Skeletal muscle tissue (tissue), 4 donors: ENCODE measurements around the gene EFNA4. TPM values are rescaled to one million over a fixed set of nuclear protein-coding genes. Genes with fewer than 3 reads are reported as not detected.
A peak's percentile ranks its signal among the peaks of the same experiment; 100 is the strongest.

ENCODE experiments used
- H3K27ac ChIP-seq: one replicate; pipeline ENCODE4 v1.7.0; 2013; ENCODE audit warnings: mild to moderate bottlenecking, low read depth, low read length, inconsistent platforms
- H3K27me3 ChIP-seq, 3 donors: one replicate each; pipeline ENCODE4 v1.7.0; 2013; ENCODE audit warnings: low read length in 3 of 3; ENCODE audit not compliant: control insufficient read depth in 3 of 3, insufficient read depth in 3 of 3
- H3K36me3 ChIP-seq, 3 donors: one replicate each; pipeline ENCODE4 v1.7.0; 2013; ENCODE audit warnings: low read length in 3 of 3; ENCODE audit not compliant: control insufficient read depth in 3 of 3, insufficient read depth in 3 of 3
- H3K4me1 ChIP-seq, 3 donors: one replicate each; pipeline ENCODE4 v1.7.0; 2013; ENCODE audit warnings: low read length in 3 of 3, mild to moderate bottlenecking in 3 of 3; ENCODE audit not compliant: control insufficient read depth in 3 of 3, insufficient read depth in 3 of 3
- H3K4me3 ChIP-seq, 3 donors: one replicate each; pipeline ENCODE4 v1.7.0; 2013; ENCODE audit warnings: low read length in 3 of 3
- H3K9ac ChIP-seq, 3 donors: one replicate each; pipeline ENCODE4 v1.7.0; 2013; ENCODE audit warnings: low read length in 3 of 3, mild to moderate bottlenecking in 3 of 3, moderate library complexity in 2 of 3, low read depth in 1 of 3
- H3K9me3 ChIP-seq, 3 donors: one replicate each; pipeline ENCODE4 v1.7.0; 2013; ENCODE audit warnings: low read length in 3 of 3; ENCODE audit not compliant: control insufficient read depth in 3 of 3
- total RNA-seq: library from RNA; depleted of rRNA; stranded (reverse); fragments of >200 nt; gene quantifications from one replicate; pipeline ENCODE4 v1.2.3, GENCODE V29; 2014
- donor health status: Osteomylitis.

The EFNA4 gene
- 3.7 TPM for total RNA-seq

DNA sequence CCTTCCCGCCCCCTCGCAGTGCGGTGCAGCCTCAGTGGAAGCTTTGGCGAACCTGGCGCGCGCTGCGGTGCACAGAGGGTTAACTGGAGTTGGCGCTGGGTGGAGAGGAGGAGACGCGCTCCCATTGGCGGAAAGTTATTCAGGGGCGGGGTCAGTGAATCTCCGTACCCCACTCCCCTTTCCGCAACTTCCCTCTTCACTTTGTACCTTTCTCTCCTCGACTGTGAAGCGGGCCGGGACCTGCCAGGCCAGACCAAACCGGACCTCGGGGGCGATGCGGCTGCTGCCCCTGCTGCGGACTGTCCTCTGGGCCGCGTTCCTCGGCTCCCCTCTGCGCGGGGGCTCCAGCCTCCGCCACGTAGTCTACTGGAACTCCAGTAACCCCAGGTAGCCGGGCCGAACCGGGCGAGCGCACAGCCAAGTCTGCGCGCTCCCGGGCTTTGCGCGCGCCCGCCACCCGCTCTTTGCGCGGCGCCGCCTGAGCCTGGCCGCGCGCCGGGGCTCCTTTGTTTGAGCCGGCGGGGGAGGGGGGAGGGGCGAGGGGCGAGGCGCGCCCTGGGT, at the start of gene EFNA4:
Gene EFNA4, plus strand, starts transcription at position 191 of the 561 bp plus-strand sequence. Its CDS starts 84 bp downstream, at position 275.
- Histone ChIP-seq H3K27ac (peak within 1 kb of the TSS; percentile 44), H3K4me1 (peaks cover 24 to 30% (median 28%) of the 10 kb centered on the region in 3 donors), H3K9me3 (no peaks in the 10 kb centered on the region), H3K4me3 (peak within 1 kb of the TSS; percentile 82 to 88 (median 83)), H3K36me3 (peaks cover 6 to 14% (median 9%) of the 10 kb centered on the region in 3 donors), H3K27me3 (no peaks in the 10 kb centered on the region), H3K9ac (peak within 1 kb of the TSS; percentile 70 to 88 (median 82))

- Histone ChIP-seq H3K36me3 (peaks cover 12 to 21% (median 13%) of the 10 kb centered on the region in 3 donors), H3K9ac (no peak overlapping the region), H3K9me3 (no peaks in the 10 kb centered on the region), H3K27me3 (no peaks in the 10 kb centered on the region), H3K27ac (no peak overlapping the region), H3K4me1 (peaks cover 31 to 65% (median 43%) of the 10 kb centered on the region in 3 donors), H3K4me3 (no peak overlapping the region)
Measured at GRCh38 chr1:155014709-155015508, 48.6 kb upstream of the EFNA4 start.

GRCh38 chr1:155015527-155016230, 47.9 kb upstream of the EFNA4 start:
- Histone ChIP-seq H3K9ac (peak overlapping the region in 1 of 3 donors; percentile 46), H3K27ac (peak overlapping the region; percentile 25), H3K36me3 (peaks cover 12 to 21% (median 13%) of the 10 kb centered on the region in 3 donors), H3K4me1 (peaks cover 29 to 58% (median 38%) of the 10 kb centered on the region in 3 donors), H3K4me3 (no peak overlapping the region), H3K27me3 (no peaks in the 10 kb centered on the region), H3K9me3 (no peaks in the 10 kb centered on the region)

GRCh38 chr1:155016231-155016831, 47.2 kb upstream of the EFNA4 start:
- no peaks in the 10 kb centered on the region for H3K9me3 ChIP-seq
- H3K36me3 ChIP-seq: peaks cover 12 to 21% (median 13%) of the 10 kb centered on the region in 3 donors
- no peaks in the 10 kb centered on the region for H3K27me3 ChIP-seq
- peaks cover 29 to 51% (median 38%) of the 10 kb centered on the region in 3 donors for H3K4me1 ChIP-seq
- peak overlapping the region in 1 of 3 donors; percentile 74 for H3K4me3 ChIP-seq
- H3K27ac ChIP-seq: peak overlapping the region; percentile 91
- H3K9ac ChIP-seq: peak overlapping the region; percentile 46 to 80 (median 73)

DNA sequence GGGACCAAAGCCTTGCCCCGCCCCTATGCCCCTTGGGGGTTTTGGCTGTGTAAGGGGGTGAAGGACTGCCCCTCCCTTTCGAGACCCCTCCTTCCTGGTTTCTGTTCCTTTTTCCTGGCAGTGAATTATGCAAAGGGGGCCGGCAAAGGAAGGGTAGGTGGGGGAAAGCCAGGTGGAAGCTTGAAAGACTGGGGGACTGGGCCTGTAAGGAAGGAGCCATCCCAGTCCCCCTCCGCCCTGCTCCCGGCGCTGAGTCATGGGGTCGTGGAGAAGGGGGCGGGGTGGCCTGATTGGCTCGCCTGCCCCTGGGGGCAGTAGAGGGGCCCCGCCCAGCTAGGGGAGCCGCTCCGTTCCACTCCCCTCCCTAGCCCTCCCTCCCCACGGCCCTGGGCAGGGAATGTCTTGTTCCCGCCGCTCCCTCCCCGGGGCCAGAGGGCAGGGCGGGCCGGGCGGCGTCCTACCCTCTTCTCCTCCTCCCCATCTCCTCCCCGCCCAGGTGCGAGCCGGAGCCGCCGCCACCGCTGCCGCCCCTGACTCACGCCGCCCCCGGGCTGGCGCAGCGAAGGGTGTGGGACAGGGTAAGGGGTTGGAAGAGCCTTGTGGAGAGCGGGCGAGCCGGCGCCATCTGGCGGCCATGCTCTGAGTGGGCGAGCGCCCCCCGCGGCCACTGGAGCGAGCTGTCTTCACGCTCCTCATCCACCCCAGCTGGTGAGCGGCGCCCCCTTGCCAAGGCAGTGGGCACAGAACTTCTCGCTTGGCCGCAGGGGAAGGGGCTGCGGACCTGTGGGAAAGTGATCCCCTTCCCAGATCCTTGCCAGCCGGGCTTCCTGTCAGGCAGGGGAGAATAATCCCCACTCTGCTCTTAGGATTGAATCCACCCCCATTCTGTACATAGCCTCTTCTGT, 46.2 kb upstream of the EFNA4 start:
- Histone ChIP-seq H3K9ac (peak overlapping the region; percentile 46 to 80 (median 73)), H3K27ac (peak overlapping the region; percentile 91), H3K9me3 (no peaks in the 10 kb centered on the region), H3K36me3 (peaks cover 12 to 21% (median 13%) of the 10 kb centered on the region in 3 donors), H3K4me3 (peak overlapping the region; percentile 48 to 74 (median 73)), H3K4me1 (peaks cover 21 to 42% (median 30%) of the 10 kb centered on the region in 3 donors), H3K27me3 (no peaks in the 10 kb centered on the region)

- Histone ChIP-seq H3K9me3 (no peaks in the 10 kb centered on the region), H3K4me1 (peaks cover 19 to 36% (median 23%) of the 10 kb centered on the region in 3 donors), H3K9ac (peak overlapping the region; percentile 46 to 80 (median 51)), H3K27ac (peak overlapping the region; percentile 91), H3K4me3 (peak overlapping the region; percentile 48 to 74 (median 73)), H3K27me3 (no peaks in the 10 kb centered on the region), H3K36me3 (peaks cover 12 to 21% (median 13%) of the 10 kb centered on the region in 3 donors)
Measured at GRCh38 chr1:155017946-155018316, 45.6 kb upstream of the EFNA4 start.

- Histone ChIP-seq H3K27ac (no peak overlapping the region), H3K4me3 (no peak overlapping the region), H3K9ac (no peak overlapping the region), H3K9me3 (no peaks in the 10 kb centered on the region), H3K36me3 (peaks cover 11 to 20% (median 13%) of the 10 kb centered on the region in 3 donors), H3K27me3 (no peaks in the 10 kb centered on the region), H3K4me1 (peaks cover 14 to 31% (median 18%) of the 10 kb centered on the region in 3 donors)
Measured at GRCh38 chr1:155018617-155019348, 44.8 kb upstream of the EFNA4 start.

DNA sequence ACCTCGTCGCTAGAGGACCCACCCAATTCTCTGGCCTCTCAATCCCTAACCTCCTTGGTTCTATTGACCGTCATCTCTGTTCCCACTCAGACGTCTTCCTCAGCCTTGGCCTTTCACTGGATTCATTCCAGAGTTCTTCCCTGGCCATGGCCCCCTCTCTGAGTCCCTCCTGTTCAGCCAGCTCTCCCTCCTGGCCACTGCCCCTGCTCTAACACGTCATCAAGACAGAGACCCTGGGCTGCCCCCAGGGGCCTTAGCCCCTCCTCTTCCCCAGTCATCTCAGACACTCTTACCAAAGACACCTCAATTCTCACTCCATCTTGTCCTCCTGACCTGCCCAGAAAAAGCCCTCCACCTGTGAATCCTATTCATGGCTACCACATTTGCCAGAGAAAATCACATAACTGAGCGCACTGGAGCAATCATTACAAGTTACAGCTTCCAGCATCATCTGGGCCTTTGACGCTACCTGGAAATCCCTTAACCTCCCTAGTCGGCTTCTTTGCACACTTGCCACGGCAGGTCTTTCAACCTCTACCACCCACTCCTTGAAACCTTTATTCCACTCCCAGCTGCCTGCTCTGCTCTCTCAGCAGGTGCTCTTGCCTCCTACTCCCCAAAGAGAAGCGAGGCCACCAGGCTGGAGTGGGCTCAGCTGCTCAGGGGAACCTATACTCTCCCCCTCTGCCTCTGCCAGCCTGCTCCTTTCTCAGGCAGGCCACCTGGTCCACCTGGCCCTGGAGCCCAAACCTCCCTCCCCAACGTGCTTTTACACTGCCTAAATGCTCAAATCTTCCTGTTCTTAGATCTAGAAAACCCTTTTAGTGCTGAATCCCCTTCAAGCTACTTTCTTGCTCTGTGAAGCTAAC, 43.9 kb upstream of the EFNA4 start:
- Histone ChIP-seq H3K27me3 (no peaks in the 10 kb centered on the region), H3K9ac (no peak overlapping the region), H3K4me3 (no peak overlapping the region), H3K4me1 (peaks cover 14 to 31% (median 15%) of the 10 kb centered on the region in 3 donors), H3K27ac (no peak overlapping the region), H3K36me3 (peaks cover 3 to 16% (median 13%) of the 10 kb centered on the region in 3 donors), H3K9me3 (no peaks in the 10 kb centered on the region)
